ENCODE results near the gene CPNE9. TPM values are rescaled to one million over a fixed set of nuclear protein-coding genes. Genes with fewer than 3 reads are reported as not detected.

CPNE9 gene
- total and polyA plus RNA-seq, 2 donors from 2014 or later = 0.16 to 0.19 TPM

GRCh38 chr3:9675736-9676290, 27.8 kb upstream of the CPNE9 start:
- no peak for DNase-seq
- peaks cover 0 to 4% (median 4%) of the 10 kb centered on the region in 3 donors for H3K4me1 ChIP-seq (ENCODE audit: control insufficient read depth in 2 of 3, insufficient read depth in 2 of 3, low read depth in 1 of 3, low read length in 3 of 3)
- intact Hi-C loops (cut with DNase I) = no loop called here
- no peak overlapping the region for H3K9ac ChIP-seq (ENCODE audit: low read length in 3 of 3)
- no peaks in the 10 kb centered on the region for H3K9me3 ChIP-seq (ENCODE audit: control insufficient read depth in 2 of 3, insufficient read depth in 1 of 3, low read length in 3 of 3)
- H3K36me3 ChIP-seq (ENCODE audit: control insufficient read depth in 2 of 3, insufficient read depth in 3 of 3, low read length in 3 of 3) = peaks cover 6 to 80% (median 68%) of the 10 kb centered on the region in 3 donors
- TF ChIP-seq, protein P1, sequence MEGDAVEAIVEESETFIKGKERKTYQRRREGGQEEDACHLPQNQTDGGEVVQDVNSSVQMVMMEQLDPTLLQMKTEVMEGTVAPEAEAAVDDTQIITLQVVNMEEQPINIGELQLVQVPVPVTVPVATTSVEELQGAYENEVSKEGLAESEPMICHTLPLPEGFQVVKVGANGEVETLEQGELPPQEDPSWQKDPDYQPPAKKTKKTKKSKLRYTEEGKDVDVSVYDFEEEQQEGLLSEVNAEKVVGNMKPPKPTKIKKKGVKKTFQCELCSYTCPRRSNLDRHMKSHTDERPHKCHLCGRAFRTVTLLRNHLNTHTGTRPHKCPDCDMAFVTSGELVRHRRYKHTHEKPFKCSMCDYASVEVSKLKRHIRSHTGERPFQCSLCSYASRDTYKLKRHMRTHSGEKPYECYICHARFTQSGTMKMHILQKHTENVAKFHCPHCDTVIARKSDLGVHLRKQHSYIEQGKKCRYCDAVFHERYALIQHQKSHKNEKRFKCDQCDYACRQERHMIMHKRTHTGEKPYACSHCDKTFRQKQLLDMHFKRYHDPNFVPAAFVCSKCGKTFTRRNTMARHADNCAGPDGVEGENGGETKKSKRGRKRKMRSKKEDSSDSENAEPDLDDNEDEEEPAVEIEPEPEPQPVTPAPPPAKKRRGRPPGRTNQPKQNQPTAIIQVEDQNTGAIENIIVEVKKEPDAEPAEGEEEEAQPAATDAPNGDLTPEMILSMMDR (IDR thresholded peaks at IDR 0.05; ENCODE audit: borderline replicate concordance, extremely low read depth, insufficient read depth) = no peak
- FAIRE-seq = no peak
- H3K4me3 ChIP-seq (ENCODE audit: low read length in 3 of 3) = no peak overlapping the region
- no peaks in the 10 kb centered on the region for H3K27me3 ChIP-seq (ENCODE audit: control insufficient read depth, insufficient read depth, low read length)
- no peak overlapping the region for H3K27ac ChIP-seq (ENCODE audit: low read depth in 2 of 2, low read length in 2 of 2)

- no peaks in the 10 kb centered on the region for H3K27me3 ChIP-seq (ENCODE audit: control insufficient read depth, insufficient read depth, low read length)
- H3K4me3 ChIP-seq (ENCODE audit: low read length in 3 of 3) = no peak overlapping the region
- intact Hi-C loops (cut with DNase I) = no loop called here
- H3K9me3 ChIP-seq (ENCODE audit: control insufficient read depth in 2 of 3, insufficient read depth in 1 of 3, low read length in 3 of 3) = no peaks in the 10 kb centered on the region
- H3K27ac ChIP-seq (ENCODE audit: low read depth in 2 of 2, low read length in 2 of 2) = no peak overlapping the region
- no peak overlapping the region for H3K9ac ChIP-seq (ENCODE audit: low read length in 3 of 3)
- TF ChIP-seq, protein P1 (IDR thresholded peaks at IDR 0.05; ENCODE audit: borderline replicate concordance, extremely low read depth, insufficient read depth) = no peak
- H3K4me1 ChIP-seq (ENCODE audit: control insufficient read depth in 2 of 3, insufficient read depth in 2 of 3, low read depth in 1 of 3, low read length in 3 of 3) = peaks cover 0 to 7% (median 0%) of the 10 kb centered on the region in 3 donors
- DNase-seq (no peak), FAIRE-seq (no peak)
- peaks cover 11 to 81% (median 71%) of the 10 kb centered on the region in 3 donors for H3K36me3 ChIP-seq (ENCODE audit: control insufficient read depth in 2 of 3, insufficient read depth in 3 of 3, low read length in 3 of 3)
Observed at GRCh38 chr3:9676785-9677184, 26.8 kb upstream of the CPNE9 start.

DNA sequence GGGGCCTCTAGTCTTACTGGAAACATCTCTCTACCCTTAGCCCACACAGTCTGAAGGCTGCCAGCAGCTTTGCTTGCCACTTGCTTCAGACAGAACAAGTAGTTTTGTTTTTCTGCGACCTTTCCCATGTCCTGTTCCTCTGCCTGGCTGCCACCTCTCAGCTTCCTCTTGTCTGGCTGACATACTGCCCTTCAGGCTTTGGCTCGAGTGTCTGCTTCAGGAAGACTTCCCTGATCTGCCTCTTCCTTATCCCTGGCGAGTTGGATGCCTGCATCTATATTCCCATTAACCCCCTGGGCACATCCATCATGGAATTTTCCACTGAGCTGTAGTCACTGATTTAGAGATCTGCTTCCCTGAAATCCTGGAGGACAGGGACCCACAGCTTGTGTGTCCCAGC, 25.1 kb upstream of the CPNE9 start:
- peaks cover 0 to 7% (median 0%) of the 10 kb centered on the region in 3 donors for H3K4me1 ChIP-seq (ENCODE audit: control insufficient read depth in 2 of 3, insufficient read depth in 2 of 3, low read depth in 1 of 3, low read length in 3 of 3)
- H3K9ac ChIP-seq (ENCODE audit: low read length in 3 of 3) = no peak overlapping the region
- H3K4me3 ChIP-seq (ENCODE audit: low read length in 3 of 3) = no peak overlapping the region
- no peak for FAIRE-seq
- no peak for DNase-seq
- peaks cover 5 to 67% (median 66%) of the 10 kb centered on the region in 3 donors for H3K36me3 ChIP-seq (ENCODE audit: control insufficient read depth in 2 of 3, insufficient read depth in 3 of 3, low read length in 3 of 3)
- H3K27me3 ChIP-seq (ENCODE audit: control insufficient read depth, insufficient read depth, low read length) = no peaks in the 10 kb centered on the region
- TF ChIP-seq, protein P1 (IDR thresholded peaks at IDR 0.05; ENCODE audit: borderline replicate concordance, extremely low read depth, insufficient read depth) = no peak
- intact Hi-C loops (cut with DNase I) = no loop called here
- no peaks in the 10 kb centered on the region for H3K9me3 ChIP-seq (ENCODE audit: control insufficient read depth in 2 of 3, insufficient read depth in 1 of 3, low read length in 3 of 3)
- no peak overlapping the region for H3K27ac ChIP-seq (ENCODE audit: low read depth in 2 of 2, low read length in 2 of 2)
